ENCODE results near the gene SPATA19.

SPATA19 gene

GRCh38 chr11:133818302-133818701, 27.0 kb downstream of the SPATA19 start:
- DNase-seq, result no peak

GRCh38 chr11:133817449-133817848, 27.9 kb downstream of the SPATA19 start:
- no peak for DNase-seq

DNA sequence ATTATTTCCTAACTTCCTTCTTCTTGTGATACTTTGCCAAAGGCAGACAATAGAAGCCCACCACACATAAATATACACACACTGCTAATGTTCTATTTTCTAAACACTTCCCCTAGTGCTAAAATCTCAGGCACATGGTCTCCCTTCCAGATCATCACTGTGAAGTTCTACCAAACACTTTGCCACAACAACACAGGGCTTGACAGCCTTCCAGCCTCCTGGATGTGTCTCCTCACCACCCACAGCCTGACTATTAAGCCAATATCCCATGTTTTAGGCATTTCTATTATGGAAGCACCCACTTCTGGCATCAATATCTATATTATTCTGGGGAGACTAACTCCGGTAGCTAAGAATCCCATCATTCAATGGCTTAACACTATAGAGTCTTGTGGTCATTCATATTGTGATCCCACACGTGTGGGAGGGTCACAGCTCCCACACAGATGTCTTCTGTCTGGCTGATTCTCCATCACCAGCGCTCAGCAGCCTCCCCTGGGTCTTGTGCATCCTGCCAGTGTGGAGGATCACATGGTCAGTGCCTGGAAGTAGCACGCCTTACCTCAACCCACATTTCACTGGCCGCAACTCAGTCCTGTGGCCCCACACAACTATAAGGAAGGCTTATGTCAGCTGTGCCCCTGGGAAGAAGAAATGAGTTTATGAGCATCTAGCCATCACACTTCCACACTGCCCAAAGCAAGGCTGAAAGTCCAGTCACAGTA, 29.0 kb downstream of the SPATA19 start:
- DNase-seq, result no peak

GRCh38 chr11:133815636-133816035, 29.7 kb downstream of the SPATA19 start:
- DNase-seq, result no peak

GRCh38 chr11:133814588-133815100, 30.7 kb downstream of the SPATA19 start:
- no peak for DNase-seq

- no peak for DNase-seq
Measured at GRCh38 chr11:133811850-133812685, 33.2 kb downstream of the SPATA19 start.

DNA sequence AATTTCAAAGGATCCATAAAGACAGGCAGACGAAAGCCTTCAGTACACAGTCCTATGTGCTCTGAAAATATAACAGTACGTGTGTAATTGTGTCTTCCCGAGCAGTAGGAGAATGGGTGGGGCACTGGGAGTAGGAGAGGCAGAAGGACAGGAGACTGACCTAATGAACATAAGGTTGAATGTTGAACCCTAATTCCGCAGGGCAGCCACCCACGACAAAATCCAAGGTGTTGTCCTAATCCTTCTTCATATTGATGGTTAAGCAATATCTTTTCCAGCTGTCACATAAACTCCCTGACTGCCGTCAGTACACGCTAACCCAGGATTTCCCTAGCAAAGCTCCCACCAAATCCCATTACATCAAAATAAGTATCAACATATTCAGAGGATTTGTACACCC, 34.5 kb downstream of the SPATA19 start:
- no peak for DNase-seq

DNA sequence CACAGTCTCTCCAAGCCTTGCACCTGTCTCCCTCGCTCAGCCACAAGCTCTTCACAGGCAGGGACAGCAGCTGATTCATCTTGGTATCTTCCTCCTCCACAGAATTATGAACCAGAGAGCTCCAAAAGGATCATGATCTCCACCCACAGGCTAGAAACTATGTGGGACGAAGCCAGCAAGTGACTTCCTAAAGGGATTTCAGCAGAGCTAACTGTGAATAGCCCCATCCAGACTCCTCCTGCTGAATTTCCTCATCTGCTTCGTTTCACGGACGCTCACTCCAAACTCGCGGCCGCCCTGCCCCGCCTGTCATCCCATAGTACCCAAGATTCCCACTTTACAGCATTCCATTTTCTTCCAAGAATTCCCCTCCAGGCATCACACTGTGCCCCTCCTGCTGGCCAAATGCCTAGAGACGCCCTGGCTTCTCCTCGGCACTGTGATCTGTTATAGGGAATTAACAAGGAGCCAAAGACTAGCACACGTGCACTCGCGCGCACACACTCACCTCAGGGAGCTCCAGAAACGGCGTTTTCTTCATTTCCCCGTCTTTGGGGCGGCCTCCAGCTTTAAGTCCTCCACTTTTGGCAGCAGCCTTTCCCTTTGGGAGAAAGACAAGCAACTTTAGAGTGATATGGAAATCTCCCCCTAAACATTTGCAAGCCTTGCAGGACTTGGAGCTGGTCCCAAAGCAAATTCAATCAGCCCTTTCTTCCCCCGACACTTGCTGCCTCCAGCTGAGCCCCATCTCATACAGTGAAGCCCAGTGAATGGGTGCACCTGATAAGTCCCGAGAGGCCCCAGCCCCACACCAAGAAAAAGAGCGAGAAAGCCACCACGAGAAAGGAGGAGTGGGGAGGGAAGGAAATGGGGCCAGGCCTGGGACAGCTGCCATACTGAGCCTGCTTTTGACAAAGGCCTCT, 35.5 kb downstream of the SPATA19 start:
- DNase-seq, result no peak

DNA sequence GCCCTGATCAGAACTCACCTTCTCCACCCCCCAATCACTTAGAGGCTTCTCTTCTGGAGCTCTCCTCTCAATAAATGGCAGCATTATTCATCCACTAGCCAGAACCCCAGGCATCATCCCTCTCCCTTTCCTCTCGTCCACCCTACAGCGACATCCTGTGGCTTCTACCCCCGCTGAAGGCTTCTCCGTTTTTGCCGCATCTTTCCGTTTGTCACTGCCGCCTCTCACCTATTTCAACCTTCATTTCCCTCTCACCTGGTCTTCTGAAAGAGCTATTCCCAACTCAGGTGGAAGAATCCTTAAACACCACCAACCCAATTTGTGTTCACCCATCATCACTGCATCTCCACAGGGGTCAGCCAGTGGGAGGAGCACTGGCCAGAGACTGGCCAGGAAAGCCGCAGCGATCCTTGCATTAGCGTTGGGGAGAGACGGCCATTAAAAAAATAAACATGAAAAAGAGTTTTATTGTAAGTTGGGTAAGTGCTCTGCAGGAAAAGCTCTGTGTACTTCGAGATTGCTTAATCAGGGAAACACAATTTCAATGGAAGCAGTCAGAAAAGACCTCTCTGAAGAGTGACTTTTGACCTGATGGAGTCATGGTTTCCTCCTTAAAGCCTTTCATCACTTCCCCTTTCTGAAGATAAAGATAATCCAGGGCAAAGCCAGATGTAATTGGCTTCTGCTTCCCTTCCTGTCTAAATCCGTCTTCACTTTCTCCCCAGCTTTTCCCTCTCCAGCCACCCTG, 36.7 kb downstream of the SPATA19 start:
- DNase-seq, result no peak

- DNase-seq, result no peak
Measured at GRCh38 chr11:133803026-133803425, 42.3 kb downstream of the SPATA19 start.

- no peak for DNase-seq
Measured at GRCh38 chr11:133801356-133801755, 44.0 kb downstream of the SPATA19 start.

DNA sequence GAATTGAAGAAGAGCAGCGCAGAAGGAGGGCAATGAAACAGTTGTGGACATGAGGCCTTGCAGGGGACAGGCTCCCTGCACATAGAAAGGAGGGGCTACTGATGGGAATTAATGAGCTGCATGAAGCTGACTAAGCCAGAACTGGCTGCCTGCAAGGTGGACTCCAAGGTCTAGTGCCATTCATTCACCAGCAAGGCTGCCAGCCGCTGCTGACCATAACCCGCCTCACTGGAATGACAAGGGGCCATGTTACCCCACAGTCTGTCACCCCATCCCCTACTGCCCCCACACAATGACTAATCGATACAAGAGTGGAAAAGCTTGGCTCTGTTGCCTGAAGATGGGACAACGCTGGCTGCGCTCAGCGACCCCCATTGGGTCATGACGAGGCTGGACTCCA, 44.6 kb downstream of the SPATA19 start:
- DNase-seq, result no peak

- DNase-seq, result no peak
Measured at GRCh38 chr11:133797554-133797953, 47.8 kb downstream of the SPATA19 start.

DNA sequence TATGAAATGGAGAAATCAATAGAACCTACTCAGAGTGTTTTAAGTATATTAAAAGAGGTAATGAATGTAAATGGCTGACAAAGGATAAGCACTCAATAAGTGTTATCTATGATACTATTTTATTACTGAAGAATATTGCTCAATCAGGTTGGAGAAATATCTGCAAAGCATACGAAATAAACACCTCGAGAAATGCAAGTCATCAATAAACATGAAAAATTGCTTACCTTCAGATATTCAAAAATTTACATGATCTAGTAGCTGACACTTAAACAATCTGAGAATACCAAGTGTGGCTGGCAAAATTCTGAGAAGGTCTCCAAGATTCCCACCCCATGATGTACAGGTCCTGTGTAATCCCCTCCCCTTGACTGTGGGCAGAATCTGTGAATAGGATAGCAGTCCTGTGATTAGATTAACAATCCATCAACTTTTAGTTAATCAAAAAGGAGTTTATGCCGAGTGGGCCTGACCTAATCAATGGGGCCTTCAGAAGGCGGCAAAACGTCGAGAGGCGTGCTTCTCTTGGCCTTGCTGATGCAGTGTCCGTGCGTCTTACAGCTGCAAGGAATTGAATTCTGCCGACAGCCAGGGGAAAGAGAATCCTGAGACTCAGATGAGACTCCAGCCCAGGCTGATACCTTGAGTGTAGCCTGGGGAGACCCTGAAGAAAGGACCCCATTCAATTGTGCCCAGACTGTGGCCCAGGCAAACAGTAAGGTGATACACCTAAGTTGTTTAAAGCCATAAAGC, 49.1 kb downstream of the SPATA19 start:
- DNase-seq, result no peak

DNA sequence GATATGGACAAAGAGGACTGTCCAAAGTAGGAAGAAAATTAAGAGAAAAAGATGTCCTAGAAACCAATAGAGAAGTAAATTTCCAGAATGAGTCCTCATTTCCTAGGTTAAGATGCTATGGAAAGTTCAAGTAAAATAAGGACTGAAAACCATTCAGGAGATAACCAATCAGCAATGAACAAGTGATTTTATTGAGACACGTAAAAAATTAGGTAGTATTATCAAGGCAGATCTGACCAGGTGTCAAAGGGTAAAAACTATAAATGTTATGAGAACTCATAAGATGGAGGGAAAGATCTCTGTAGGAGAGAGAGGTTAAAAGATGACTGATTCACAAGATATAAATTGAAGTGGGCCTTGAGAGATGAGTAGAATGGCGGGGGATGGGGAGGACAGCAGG, 50.2 kb downstream of the SPATA19 start:
- DNase-seq, result no peak

- no peak for DNase-seq
Measured at GRCh38 chr11:133794205-133794604, 51.1 kb downstream of the SPATA19 start.

DNA sequence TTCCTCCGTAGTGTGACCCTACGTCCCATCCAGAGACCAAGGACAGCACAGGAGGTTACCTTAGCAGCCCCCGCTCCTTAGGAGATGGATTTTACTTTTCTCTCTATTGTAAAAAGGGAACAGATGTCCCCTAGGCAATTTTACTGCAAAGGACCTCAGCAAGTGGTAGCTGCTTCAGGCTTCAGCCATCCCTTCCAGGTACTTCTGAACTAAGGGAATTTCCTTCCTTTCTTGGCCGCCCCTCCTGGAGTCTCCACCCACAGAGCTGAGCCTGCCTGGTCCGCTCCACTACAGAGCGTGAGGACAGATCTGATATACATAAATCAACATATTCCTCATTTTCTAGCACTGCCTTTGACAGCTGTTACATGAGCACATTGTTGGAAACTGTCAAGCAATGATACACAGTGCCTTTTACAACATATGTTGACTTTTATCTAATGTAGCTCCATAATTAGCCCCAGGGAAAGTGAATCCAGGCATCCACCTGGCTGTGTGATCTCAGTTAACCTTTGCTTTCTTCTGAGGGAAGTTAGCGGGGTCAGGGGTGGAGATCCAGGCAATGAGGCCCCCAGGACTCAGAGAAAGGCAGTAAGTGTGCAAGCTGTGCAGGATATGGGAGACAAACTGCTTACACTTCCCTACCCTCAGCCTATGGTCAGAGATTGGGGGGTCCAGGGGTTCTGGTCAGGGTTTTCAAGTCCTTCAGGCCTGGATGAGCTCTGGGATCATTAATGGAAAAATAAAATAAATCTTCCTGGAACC, 51.9 kb downstream of the SPATA19 start:
- DNase-seq, result no peak

- no peak for DNase-seq
Measured at GRCh38 chr11:133790995-133791394, 54.3 kb downstream of the SPATA19 start.
